Measurements from ENCODE around the gene SNTB2. TPM values are rescaled to one million over a fixed set of nuclear protein-coding genes. Genes with fewer than 3 reads are reported as not detected.

SNTB2 gene
- polyA plus RNA-seq, 3 donors = 1.2 to 6.0 (median 5.0) TPM

DNA sequence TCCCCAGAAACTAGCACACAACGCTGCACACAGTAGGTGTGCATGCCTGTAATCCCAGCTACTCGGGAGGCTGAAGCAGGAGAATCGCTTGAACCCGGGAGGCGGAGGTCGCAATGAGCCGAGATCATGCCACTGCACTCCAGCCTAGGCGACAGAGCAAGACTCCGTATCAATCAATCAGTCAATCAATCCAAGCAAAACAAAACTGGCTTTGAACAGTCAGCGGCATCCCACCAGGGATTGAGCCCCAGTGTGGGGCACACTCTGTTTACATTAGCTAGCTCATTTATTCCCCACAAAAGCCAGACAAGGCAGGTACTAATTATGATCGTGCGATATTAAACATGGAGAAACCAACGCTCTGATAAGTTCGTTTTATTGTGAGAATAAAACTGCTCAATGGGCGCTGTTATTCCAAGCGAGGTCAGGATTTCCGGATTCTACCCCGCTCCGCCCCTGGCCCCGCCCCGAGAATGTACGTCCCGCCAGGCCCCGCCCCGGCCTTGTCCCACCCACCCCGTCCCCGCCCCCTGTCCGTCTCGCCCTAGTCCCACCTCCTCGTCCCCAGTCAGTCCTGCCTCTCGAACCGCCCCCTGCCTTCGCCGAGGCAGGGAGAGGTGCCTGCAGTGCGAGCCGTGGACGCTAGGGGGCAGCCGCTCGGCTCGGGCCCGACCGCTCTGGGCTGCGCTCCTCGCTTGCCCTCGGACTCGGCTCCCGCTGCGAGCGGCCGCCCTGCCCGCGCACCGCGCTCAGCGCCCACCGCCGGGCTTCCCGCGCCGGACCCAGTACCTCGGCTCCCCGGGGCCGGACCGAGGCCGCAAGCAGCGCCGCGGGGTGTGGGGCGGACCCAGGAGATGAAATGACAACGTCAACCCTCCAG, 123.9 kb downstream of the SNTB2 start, which contains the start of gene VPS4A:
TSS of gene VPS4A (plus strand) at position 698 of the 880 bp plus-strand sequence. CDS start at position 860, 162 bp downstream.
- peak within 1 kb of the TSS; percentile 89 for H3K4me2 ChIP-seq (replicated peaks; ENCODE audit: extremely low read depth, low read length, poor library complexity, severe bottlenecking)
- no peaks in the 10 kb centered on the region for H3K27me3 ChIP-seq (ENCODE audit: control insufficient read depth in 2 of 2, insufficient read depth in 2 of 2, low read length in 2 of 2)
- peaks cover 13 to 14% of the 10 kb centered on the region in 2 donors for H3K4me1 ChIP-seq (ENCODE audit: control insufficient read depth in 1 of 2, insufficient read depth in 2 of 2, low read length in 2 of 2)
- peaks cover 41% of the 10 kb centered on the region for H4K20me1 ChIP-seq (ENCODE audit: insufficient read depth, low read length)
- Mint-ChIP-seq H3K27ac (peak within 1 kb of the TSS; percentile 88 to 96 (median 95)), H3K27me3 (ENCODE audit: low read depth in 3 of 3) (peaks cover 1 to 10% (median 5%) of the 10 kb centered on the region in 3 donors), H3K4me1 (peaks cover 15% of the 10 kb centered on the region), H3K9me3 (peaks cover 0 to 2% (median 0%) of the 10 kb centered on the region in 7 donors), H3K36me3 (peaks cover 18 to 34% of the 10 kb centered on the region in 2 donors), H3K4me3 (peak within 1 kb of the TSS; percentile 98 to 100)
- intact Hi-C loops (cut with micrococcal nuclease) = loop anchor here in 1 of 2 donors (5.0 to 10.0 kb wide), 2 partner anchors 124 to 176 kb away; partner anchors contain the start of genes CHTF8, SNTB2 and UTP4
- H3K9me3 ChIP-seq (replicated peaks in 1 of 2; ENCODE audit: control insufficient read depth in 1 of 2, insufficient read depth in 1 of 2, low read length in 2 of 2) = no peaks in the 10 kb centered on the region
- H3K79me2 ChIP-seq (ENCODE audit: insufficient read depth, low read length) = peaks cover 45% of the 10 kb centered on the region
- TF ChIP-seq, protein P1, sequence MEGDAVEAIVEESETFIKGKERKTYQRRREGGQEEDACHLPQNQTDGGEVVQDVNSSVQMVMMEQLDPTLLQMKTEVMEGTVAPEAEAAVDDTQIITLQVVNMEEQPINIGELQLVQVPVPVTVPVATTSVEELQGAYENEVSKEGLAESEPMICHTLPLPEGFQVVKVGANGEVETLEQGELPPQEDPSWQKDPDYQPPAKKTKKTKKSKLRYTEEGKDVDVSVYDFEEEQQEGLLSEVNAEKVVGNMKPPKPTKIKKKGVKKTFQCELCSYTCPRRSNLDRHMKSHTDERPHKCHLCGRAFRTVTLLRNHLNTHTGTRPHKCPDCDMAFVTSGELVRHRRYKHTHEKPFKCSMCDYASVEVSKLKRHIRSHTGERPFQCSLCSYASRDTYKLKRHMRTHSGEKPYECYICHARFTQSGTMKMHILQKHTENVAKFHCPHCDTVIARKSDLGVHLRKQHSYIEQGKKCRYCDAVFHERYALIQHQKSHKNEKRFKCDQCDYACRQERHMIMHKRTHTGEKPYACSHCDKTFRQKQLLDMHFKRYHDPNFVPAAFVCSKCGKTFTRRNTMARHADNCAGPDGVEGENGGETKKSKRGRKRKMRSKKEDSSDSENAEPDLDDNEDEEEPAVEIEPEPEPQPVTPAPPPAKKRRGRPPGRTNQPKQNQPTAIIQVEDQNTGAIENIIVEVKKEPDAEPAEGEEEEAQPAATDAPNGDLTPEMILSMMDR (IDR thresholded peaks at IDR 0.05) = peak; percentile 82
- H3K9ac ChIP-seq (ENCODE audit: insufficient read depth, low read length, poor library complexity, severe bottlenecking) = peak within 1 kb of the TSS; percentile 93
- H3K36me3 ChIP-seq (replicated peaks in 1 of 2; ENCODE audit: control insufficient read depth in 1 of 2, insufficient read depth in 2 of 2, low read length in 2 of 2) = peaks cover 14 to 29% of the 10 kb centered on the region in 2 donors
- peak within 1 kb of the TSS; percentile 70 to 93 for H3K27ac ChIP-seq (ENCODE audit: low read depth in 1 of 2, low read length in 2 of 2)
- DNase-seq = peak; percentile 95 to 97 (median 96)
- WGBS (ENCODE audit: insufficient coverage) = 13% methylated on average over 52 of the region's 70 CpGs
- H3K4me3 ChIP-seq (replicated peaks in 1 of 3; ENCODE audit: low read depth in 2 of 3, low read length in 3 of 3) = peak within 1 kb of the TSS; percentile 66 to 78 (median 78)
- H2AFZ ChIP-seq (ENCODE audit: insufficient read depth, low read depth, low read length, poor library complexity, severe bottlenecking) = peak within 1 kb of the TSS; percentile 93
